ENCODE results near the gene LDLRAD2. TPM values are rescaled to one million over a fixed set of nuclear protein-coding genes. Genes with fewer than 3 reads are reported as not detected.

Gene LDLRAD2
- total RNA-seq (2021; fragmentation: NEBNext Ultra II Directional; extraction: Animal tissue kit (Norgen Biotek cat#: 25700)) (0.74 and 0.94 TPM in 2 replicates), polyA plus RNA-seq (2011; rRNA removed) (0.48 and 1.0 TPM in 2 replicates), polyA minus RNA-seq (2011; rRNA and poly(A)+ RNA removed) (0.24 and 0.76 TPM in 2 replicates)
- polyA plus RNA-seq (2011; cell fraction: cytosol; rRNA removed): 0.62 TPM
- polyA plus RNA-seq (2011; cell fraction: nucleus; rRNA removed): 3.5 TPM
- 4.6 to 16.0 TPM (median 12.2 TPM) in 4 replicates for polyA plus RNA-seq (2012, experiment 1 of 2)
- 2.3 TPM for polyA plus RNA-seq (2012, experiment 2 of 2)
- 1.1 TPM for polyA plus RNA-seq (2013, experiment 1 of 2)
- 0.92 TPM for polyA plus RNA-seq (2013, experiment 2 of 2)
- 1.1 TPM for polyA minus RNA-seq (2011; cell fraction: cytosol; rRNA and poly(A)+ RNA removed)
- 1.7 TPM for polyA minus RNA-seq (2011; cell fraction: nucleus; rRNA and poly(A)+ RNA removed)
- long read RNA-seq, experiment 1, partial matches to known transcripts: 0 of 1 reads
- long read RNA-seq, experiment 1, other reads (novel, unspliced or antisense): 1 of 1 reads
- long read RNA-seq, experiment 2: 0 reads

- Histone ChIP-seq H2BK120ac (replicated peaks; ENCODE audit: low read depth, low read length) (no peak within 1 kb of the TSS), H2BK20ac (ENCODE audit: low read length) (no peak within 1 kb of the TSS), H3K27me3 (replicated peaks in 1 of 4; ENCODE audit: control insufficient read depth in 3 of 4, extremely low read depth in 1 of 4, insufficient read depth in 3 of 4, low read length in 3 of 4) (no peaks in the 10 kb centered on the region; a peak in 2 of 7 replicates), H2BK5ac (ENCODE audit: low read depth, low read length) (no peak within 1 kb of the TSS), H3K4me3 (ENCODE audit: extremely low read depth in 1 of 4, insufficient read depth in 2 of 4, low read depth in 3 of 4, low read length in 4 of 4) (no peak within 1 kb of the TSS), H3K56ac (replicated peaks; ENCODE audit: insufficient read length, low read depth, low read length) (no peak within 1 kb of the TSS), H2BK12ac (ENCODE audit: low read depth, low read length) (no peak within 1 kb of the TSS), H3K4me1 (replicated peaks in 1 of 4; ENCODE audit: control insufficient read depth in 3 of 4, insufficient read depth in 4 of 4, low read length in 3 of 4) (peaks cover 0 to 7% (median 2%) of the 10 kb centered on the region in 4 experiments; a peak in 3 of 7 replicates), H3K36me3 (ENCODE audit: control insufficient read depth in 2 of 4, insufficient read depth in 4 of 4, low read length in 3 of 4) (no peaks in the 10 kb centered on the region), H3K23me2 (ENCODE audit: low read depth, low read length) (no peaks in the 10 kb centered on the region), H3K9me3 (ENCODE audit: insufficient read depth in 2 of 2, low read depth in 1 of 2, low read length in 1 of 2) (no peaks in the 10 kb centered on the region), H3K79me2 (ENCODE audit: control insufficient read depth in 1 of 2, insufficient read depth in 2 of 2, low read length in 2 of 2) (no peaks in the 10 kb centered on the region), H3K4ac (replicated peaks; ENCODE audit: insufficient read length, low read depth, low read length) (no peak within 1 kb of the TSS), H3K23ac (ENCODE audit: insufficient read length) (no peak within 1 kb of the TSS), H4K5ac (ENCODE audit: insufficient read length, low read depth, low read length) (no peak within 1 kb of the TSS), H3K18ac (ENCODE audit: extremely low read depth, low read length) (no peak within 1 kb of the TSS), H2AK5ac (ENCODE audit: low read depth, low read length) (no peak within 1 kb of the TSS), H3K14ac (ENCODE audit: insufficient read length) (no peak within 1 kb of the TSS), H2AFZ (ENCODE audit: low read length) (no peak within 1 kb of the TSS), H3K9ac (replicated peaks in 1 of 4; ENCODE audit: extremely low read depth in 1 of 4, low read depth in 3 of 4, low read length in 3 of 4) (no peak within 1 kb of the TSS), H3K4me2 (ENCODE audit: insufficient read depth in 1 of 2, low read depth in 2 of 2, low read length in 2 of 2) (no peak within 1 kb of the TSS), H2BK15ac (ENCODE audit: low read length) (no peak within 1 kb of the TSS), H4K8ac (ENCODE audit: extremely low read depth, insufficient read depth, low read length) (no peak within 1 kb of the TSS; the same call in 1 of the 2 replicates), H4K20me1 (replicated peaks in 1 of 2; ENCODE audit: control insufficient read depth in 1 of 2, insufficient read depth in 2 of 2, low read length in 2 of 2) (no peaks in the 10 kb centered on the region), H3K79me1 (ENCODE audit: low read depth, low read length) (no peaks in the 10 kb centered on the region), H3K27ac (ENCODE audit: low read depth, low read length) (no peak within 1 kb of the TSS), H4K91ac (replicated peaks; ENCODE audit: insufficient read length, low read length) (no peak within 1 kb of the TSS)
- no peak for FAIRE-seq
- ChIA-PET CTCF (ENCODE audit: partially characterized antibody) (no interaction called here), POLR2A (ENCODE audit: partially characterized antibody) (interaction anchor here (0.9 kb wide), 1 partner anchor 69 kb away, joined by 3 read pairs; no protein-coding TSS in a partner anchor)
- TF ChIP-seq SAP30 (IDR thresholded peaks at IDR 0.05; ENCODE audit: insufficient read depth, insufficient replicate concordance, low read length): no peak
- no peak for TF ChIP-seq KDM5A (IDR thresholded peaks at IDR 0.05; ENCODE audit: low read length)
- no peak for TF ChIP-seq SIN3A (conservative IDR thresholded peaks at IDR 0.05 in 1 of 2, IDR thresholded peaks at IDR 0.05 in 1 of 2; ENCODE audit: low read depth in 1 of 2, low read length in 2 of 2)
- no peak for TF ChIP-seq EGR1 (IDR thresholded peaks at IDR 0.05; ENCODE audit: borderline replicate concordance, low read depth, low read length)
- no peak for TF ChIP-seq TEAD4 (IDR thresholded peaks at IDR 0.05; ENCODE audit: low read depth, low read length)
- WGBS, 2 experiments (ENCODE audit: extremely low coverage in 1 of 2, insufficient coverage in 1 of 2, insufficient read length in 1 of 2, insufficient replicate concordance in 2 of 2, low coverage in 1 of 2, low lambda C conversion rate in 2 of 2, missing lambda C conversion rate in 1 of 2): 85% methylated on average over 2 of the region's 2 CpGs; no CpG with 5 or more reads in 1 of the 2 experiments
- DNase-seq (ENCODE audit: low read depth in 1 of 2, low spot score in 2 of 2): no peak
Measured at GRCh38 chr1:21811875-21812305, at the start of gene LDLRAD2. LDLRAD2 (plus strand) TSS chr1:21812265; CDS start chr1:21812452, 187 bp downstream.

Measured in H1 (cell line).